Measurements from ENCODE around the gene LPO. TPM values are rescaled to one million over a fixed set of nuclear protein-coding genes. Genes with fewer than 3 reads are reported as not detected.

Gene LPO
- total and polyA plus RNA-seq, 10 of the 15 experiments (the other 5 are each of a cell fraction or from before 2014, with no cell fraction given), result 0.03 to 0.11 (median 0.06) TPM; not detected in 7

DNA sequence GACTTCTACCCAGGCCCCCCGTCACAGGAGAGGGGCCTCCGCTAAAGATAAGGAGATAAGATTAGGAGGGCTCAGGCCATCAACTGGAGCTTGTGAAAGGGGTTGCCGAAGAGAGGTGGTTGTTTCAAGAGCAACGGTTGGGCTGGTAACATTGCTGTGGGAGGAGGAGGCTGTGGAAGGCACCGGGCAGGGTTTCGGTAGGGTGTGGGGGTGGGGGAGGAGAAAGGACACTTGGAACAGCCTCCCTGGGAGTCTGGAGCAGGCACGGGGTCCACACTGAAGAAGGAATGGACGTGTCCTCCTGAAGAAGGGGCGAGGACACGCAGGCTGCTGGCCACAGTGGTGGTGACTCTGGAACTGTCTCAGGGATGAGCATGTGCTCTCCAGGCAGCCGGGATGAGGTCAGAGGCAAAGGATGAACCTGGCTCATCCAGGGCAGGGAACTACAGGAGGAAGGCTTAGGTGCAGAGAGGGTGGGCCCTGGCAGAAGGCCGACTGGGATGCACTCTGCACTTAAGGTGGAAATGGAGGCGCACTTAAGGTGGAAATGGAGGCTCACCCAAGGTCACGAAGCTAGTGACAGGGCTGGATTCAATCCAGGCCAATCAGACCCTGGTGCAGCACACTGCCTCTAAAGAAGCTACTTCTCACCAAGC lies 47.0 kb upstream of the LPO start (continued):
- TF ChIP-seq BHLHE40 (IDR thresholded peaks at IDR 0.05; ENCODE audit: borderline replicate concordance in 1 of 2, low read depth in 2 of 2, low read length in 1 of 2) (no peak), SPI1 (IDR thresholded peaks at IDR 0.05; ENCODE audit: borderline replicate concordance, insufficient read depth, low read depth, low read length) (no peak), CHD4 (IDR thresholded peaks at IDR 0.05) (no peak), POU2F2 (IDR thresholded peaks at IDR 0.05; ENCODE audit: borderline replicate concordance, low read depth, low read length) (no peak)

DNA sequence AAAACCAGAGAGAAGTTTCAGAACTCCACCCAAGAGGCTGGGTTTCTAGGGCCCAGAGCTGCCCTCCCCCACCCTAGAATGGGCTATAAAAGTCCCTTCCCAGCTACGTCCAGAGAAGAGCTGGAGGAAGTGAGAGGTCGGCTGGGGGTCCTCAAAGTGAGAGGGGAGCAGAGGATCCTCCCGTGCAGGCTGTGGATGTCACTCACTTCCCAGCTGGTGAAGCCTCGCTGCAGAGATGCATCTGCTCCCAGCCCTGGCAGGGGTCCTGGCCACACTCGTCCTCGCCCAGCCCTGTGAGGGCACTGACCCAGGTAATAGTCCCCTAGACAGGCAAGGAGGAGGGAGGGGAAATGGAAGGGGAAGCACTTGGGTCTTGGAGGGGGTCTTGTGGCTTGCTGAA lies 45.8 kb upstream of the LPO start, which contains the start of gene EPX:
EPX (plus strand) TSS at position 115 of the 400 bp plus-strand sequence; CDS start at position 236, 121 bp downstream.
- in situ Hi-C loops (cut with MboI), result no loop called here
- no TSS peak for BruUV-seq (replicated peaks)
- no peak for FAIRE-seq
- POLR2A ChIA-PET, result no interaction called here
- no peak for DNase-seq (ENCODE audit: low read depth, low spot score)
- 19% methylated on average over 3 of the region's 6 CpGs for WGBS (ENCODE audit: insufficient coverage, insufficient replicate concordance, low lambda C conversion rate, missing lambda C conversion rate)
- Histone ChIP-seq H3K4me3 (no peak within 1 kb of the TSS), H2AFZ (ENCODE audit: control insufficient read depth, low read depth, low read length) (no peak within 1 kb of the TSS), H3K36me3 (ENCODE audit: control insufficient read depth in 2 of 2, insufficient read depth in 2 of 2, low read length in 1 of 2) (no peaks in the 10 kb centered on the region), H3K9me3 (replicated peaks; ENCODE audit: control insufficient read depth, insufficient read depth, low read length) (no peaks in the 10 kb centered on the region), H3K27me3 (replicated peaks in 1 of 2; ENCODE audit: control insufficient read depth in 2 of 2, insufficient read depth in 2 of 2, low read length in 1 of 2) (peaks cover 0 to 2% of the 10 kb centered on the region in 2 experiments; a peak in 2 of 4 replicates), H3K9ac (ENCODE audit: control insufficient read depth, insufficient read depth, low read length) (no peak within 1 kb of the TSS), H3K79me2 (ENCODE audit: control insufficient read depth, insufficient read depth, low read length) (no peaks in the 10 kb centered on the region), H3K27ac (ENCODE audit: control insufficient read depth, insufficient read depth) (no peak within 1 kb of the TSS), H3K4me2 (ENCODE audit: control insufficient read depth, insufficient read depth) (no peak within 1 kb of the TSS), H3K4me1 (ENCODE audit: control insufficient read depth, insufficient read depth, low read length) (peaks cover 3% of the 10 kb centered on the region), H4K20me1 (ENCODE audit: control insufficient read depth, insufficient read depth) (no peaks in the 10 kb centered on the region)
- no peak for ATAC-seq
- TF ChIP-seq RAD21 (IDR thresholded peaks at IDR 0.05; ENCODE audit: insufficient read depth, low read depth, low read length) (no peak), PAX8 (IDR thresholded peaks at IDR 0.05) (no peak), ZSCAN29 (IDR thresholded peaks at IDR 0.05) (no peak), STAT3 (IDR thresholded peaks at IDR 0.05; ENCODE audit: low read depth, low read length) (no peak), TARDBP (IDR thresholded peaks at IDR 0.05; ENCODE audit: borderline replicate concordance) (no peak), KDM1A (IDR thresholded peaks at IDR 0.05; ENCODE audit: borderline replicate concordance) (no peak)
- TF ChIP-seq, protein P1, sequence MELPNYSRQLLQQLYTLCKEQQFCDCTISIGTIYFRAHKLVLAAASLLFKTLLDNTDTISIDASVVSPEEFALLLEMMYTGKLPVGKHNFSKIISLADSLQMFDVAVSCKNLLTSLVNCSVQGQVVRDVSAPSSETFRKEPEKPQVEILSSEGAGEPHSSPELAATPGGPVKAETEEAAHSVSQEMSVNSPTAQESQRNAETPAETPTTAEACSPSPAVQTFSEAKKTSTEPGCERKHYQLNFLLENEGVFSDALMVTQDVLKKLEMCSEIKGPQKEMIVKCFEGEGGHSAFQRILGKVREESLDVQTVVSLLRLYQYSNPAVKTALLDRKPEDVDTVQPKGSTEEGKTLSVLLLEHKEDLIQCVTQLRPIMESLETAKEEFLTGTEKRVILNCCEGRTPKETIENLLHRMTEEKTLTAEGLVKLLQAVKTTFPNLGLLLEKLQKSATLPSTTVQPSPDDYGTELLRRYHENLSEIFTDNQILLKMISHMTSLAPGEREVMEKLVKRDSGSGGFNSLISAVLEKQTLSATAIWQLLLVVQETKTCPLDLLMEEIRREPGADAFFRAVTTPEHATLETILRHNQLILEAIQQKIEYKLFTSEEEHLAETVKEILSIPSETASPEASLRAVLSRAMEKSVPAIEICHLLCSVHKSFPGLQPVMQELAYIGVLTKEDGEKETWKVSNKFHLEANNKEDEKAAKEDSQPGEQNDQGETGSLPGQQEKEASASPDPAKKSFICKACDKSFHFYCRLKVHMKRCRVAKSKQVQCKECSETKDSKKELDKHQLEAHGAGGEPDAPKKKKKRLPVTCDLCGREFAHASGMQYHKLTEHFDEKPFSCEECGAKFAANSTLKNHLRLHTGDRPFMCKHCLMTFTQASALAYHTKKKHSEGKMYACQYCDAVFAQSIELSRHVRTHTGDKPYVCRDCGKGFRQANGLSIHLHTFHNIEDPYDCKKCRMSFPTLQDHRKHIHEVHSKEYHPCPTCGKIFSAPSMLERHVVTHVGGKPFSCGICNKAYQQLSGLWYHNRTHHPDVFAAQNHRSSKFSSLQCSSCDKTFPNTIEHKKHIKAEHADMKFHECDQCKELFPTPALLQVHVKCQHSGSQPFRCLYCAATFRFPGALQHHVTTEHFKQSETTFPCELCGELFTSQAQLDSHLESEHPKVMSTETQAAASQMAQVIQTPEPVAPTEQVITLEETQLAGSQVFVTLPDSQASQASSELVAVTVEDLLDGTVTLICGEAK (IDR thresholded peaks at IDR 0.05; ENCODE audit: borderline replicate concordance), result no peak
- TF ChIP-seq, protein P2, sequence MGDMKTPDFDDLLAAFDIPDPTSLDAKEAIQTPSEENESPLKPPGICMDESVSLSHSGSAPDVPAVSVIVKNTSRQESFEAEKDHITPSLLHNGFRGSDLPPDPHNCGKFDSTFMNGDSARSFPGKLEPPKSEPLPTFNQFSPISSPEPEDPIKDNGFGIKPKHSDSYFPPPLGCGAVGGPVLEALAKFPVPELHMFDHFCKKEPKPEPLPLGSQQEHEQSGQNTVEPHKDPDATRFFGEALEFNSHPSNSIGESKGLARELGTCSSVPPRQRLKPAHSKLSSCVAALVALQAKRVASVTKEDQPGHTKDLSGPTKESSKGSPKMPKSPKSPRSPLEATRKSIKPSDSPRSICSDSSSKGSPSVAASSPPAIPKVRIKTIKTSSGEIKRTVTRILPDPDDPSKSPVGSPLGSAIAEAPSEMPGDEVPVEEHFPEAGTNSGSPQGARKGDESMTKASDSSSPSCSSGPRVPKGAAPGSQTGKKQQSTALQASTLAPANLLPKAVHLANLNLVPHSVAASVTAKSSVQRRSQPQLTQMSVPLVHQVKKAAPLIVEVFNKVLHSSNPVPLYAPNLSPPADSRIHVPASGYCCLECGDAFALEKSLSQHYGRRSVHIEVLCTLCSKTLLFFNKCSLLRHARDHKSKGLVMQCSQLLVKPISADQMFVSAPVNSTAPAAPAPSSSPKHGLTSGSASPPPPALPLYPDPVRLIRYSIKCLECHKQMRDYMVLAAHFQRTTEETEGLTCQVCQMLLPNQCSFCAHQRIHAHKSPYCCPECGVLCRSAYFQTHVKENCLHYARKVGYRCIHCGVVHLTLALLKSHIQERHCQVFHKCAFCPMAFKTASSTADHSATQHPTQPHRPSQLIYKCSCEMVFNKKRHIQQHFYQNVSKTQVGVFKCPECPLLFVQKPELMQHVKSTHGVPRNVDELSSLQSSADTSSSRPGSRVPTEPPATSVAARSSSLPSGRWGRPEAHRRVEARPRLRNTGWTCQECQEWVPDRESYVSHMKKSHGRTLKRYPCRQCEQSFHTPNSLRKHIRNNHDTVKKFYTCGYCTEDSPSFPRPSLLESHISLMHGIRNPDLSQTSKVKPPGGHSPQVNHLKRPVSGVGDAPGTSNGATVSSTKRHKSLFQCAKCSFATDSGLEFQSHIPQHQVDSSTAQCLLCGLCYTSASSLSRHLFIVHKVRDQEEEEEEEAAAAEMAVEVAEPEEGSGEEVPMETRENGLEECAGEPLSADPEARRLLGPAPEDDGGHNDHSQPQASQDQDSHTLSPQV (IDR thresholded peaks at IDR 0.05), result no peak
- RAD21 ChIA-PET (ENCODE audit: unreplicated experiment), result no interaction called here
- CTCF ChIA-PET, result no interaction called here
- SMC1A ChIA-PET (ENCODE audit: uncharacterized antibody, unreplicated experiment), result no interaction called here
- intact Hi-C loops (cut with micrococcal nuclease; ENCODE audit: unreplicated experiment), result no loop called here

All from GM12878 (cell line).